Peyer's patch (tissue), 4 donors: Measurements from ENCODE around the gene MUC21.

Experiments used
- POLR2A ChIP-seq, 2 donors: fragments of 450-650 bp; IDR thresholded peaks; one replicate each; pipeline ENCODE4 v1.5.1; 2017; ENCODE audit warnings: antibody characterized with exemption in 2 of 2, mild to moderate bottlenecking in 2 of 2, moderate library complexity in 2 of 2
- TF ChIP-seq, protein P1 (sequence below), 6 experiments: fragments of 450-650 bp in 4 of 6; fragments of 200-600 bp in 2 of 6; sonication (generic) in 1 of 6; IDR thresholded peaks; one replicate each; pipeline ENCODE4 v1.5.1; 2017 to 2019; ENCODE audit warnings: antibody characterized with exemption in 6 of 6, mild to moderate bottlenecking in 3 of 6, moderate library complexity in 1 of 6

DNA sequence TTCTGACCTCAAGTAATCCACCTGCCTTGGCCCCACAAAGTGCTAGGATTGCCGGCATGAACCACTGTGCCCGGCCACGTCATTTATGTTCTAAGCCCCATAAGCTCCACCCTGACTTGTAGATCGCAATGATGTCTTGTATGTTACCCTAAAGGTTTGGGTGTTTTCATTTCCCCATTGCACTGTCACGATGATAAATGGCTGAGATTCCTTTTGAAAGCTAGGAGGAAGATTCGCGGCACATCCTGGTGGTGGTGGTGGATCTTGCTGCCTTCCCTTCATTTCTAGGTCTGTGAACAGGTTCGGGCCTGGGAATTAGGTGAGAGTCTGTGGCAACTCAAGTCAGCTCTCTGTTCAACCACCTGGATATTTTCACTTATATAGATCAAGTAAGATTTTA lies 55.0 kb downstream of the MUC21 start:
- TF ChIP-seq POLR2A (IDR thresholded peaks at IDR 0.05), result no peak
- TF ChIP-seq, protein P1, sequence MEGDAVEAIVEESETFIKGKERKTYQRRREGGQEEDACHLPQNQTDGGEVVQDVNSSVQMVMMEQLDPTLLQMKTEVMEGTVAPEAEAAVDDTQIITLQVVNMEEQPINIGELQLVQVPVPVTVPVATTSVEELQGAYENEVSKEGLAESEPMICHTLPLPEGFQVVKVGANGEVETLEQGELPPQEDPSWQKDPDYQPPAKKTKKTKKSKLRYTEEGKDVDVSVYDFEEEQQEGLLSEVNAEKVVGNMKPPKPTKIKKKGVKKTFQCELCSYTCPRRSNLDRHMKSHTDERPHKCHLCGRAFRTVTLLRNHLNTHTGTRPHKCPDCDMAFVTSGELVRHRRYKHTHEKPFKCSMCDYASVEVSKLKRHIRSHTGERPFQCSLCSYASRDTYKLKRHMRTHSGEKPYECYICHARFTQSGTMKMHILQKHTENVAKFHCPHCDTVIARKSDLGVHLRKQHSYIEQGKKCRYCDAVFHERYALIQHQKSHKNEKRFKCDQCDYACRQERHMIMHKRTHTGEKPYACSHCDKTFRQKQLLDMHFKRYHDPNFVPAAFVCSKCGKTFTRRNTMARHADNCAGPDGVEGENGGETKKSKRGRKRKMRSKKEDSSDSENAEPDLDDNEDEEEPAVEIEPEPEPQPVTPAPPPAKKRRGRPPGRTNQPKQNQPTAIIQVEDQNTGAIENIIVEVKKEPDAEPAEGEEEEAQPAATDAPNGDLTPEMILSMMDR (IDR thresholded peaks at IDR 0.05), result no peak
